Hepatocyte (in vitro differentiated cells): ENCODE data around the gene DAB2IP. TPM values are rescaled to one million over a fixed set of nuclear protein-coding genes. Genes with fewer than 3 reads are reported as not detected.

Experiments
- DNase-seq: peaks from one replicate; pipeline ENCODE4 v3.0.0-alpha.2; 2016; ENCODE audit warnings: low spot score
- H2AFZ ChIP-seq: fragments of 200-600 bp; sonication (generic); 2 replicates; pipeline ENCODE4 v1.6.0; 2016; ENCODE audit warnings: antibody characterized with exemption, mild to moderate bottlenecking
- H3K27ac ChIP-seq: fragments of 200-600 bp; sonication (generic); 2 replicates; pipeline ENCODE4 v1.5.1; 2016; ENCODE audit warnings: mild to moderate bottlenecking
- H3K27me3 ChIP-seq: fragments of 200-600 bp; sonication (generic); 2 replicates; pipeline ENCODE4 v1.6.1; 2016
- H3K36me3 ChIP-seq: fragments of 200-600 bp; sonication (generic); replicated peaks from 2 replicates; pipeline ENCODE4 v1.5.1; 2016; ENCODE audit warnings: low read depth; ENCODE audit not compliant: insufficient read depth
- H3K4me1 ChIP-seq: fragments of 200-600 bp; sonication (generic); 2 replicates; pipeline ENCODE4 v1.5.1; 2016; ENCODE audit warnings: mild to moderate bottlenecking, moderate library complexity; ENCODE audit not compliant: insufficient read depth
- H3K4me2 ChIP-seq: fragments of 200-600 bp; sonication (generic); 2 replicates; pipeline ENCODE4 v1.6.0; 2016
- H3K4me3 ChIP-seq: fragments of 200-600 bp; sonication (generic); 2 replicates; pipeline ENCODE4 v1.5.1; 2016; ENCODE audit warnings: mild to moderate bottlenecking
- H3K79me2 ChIP-seq: fragments of 200-600 bp; sonication (generic); 2 replicates; pipeline ENCODE4 v1.6.0; 2017; ENCODE audit warnings: mild to moderate bottlenecking
- H3K9me2 ChIP-seq: fragments of 200-600 bp; sonication (generic); replicated peaks from 2 replicates; pipeline ENCODE4 v1.6.0; 2017; ENCODE audit warnings: mild to moderate bottlenecking; ENCODE audit not compliant: insufficient read depth
- H3K9me3 ChIP-seq: fragments of 200-600 bp; sonication (generic); 2 replicates; pipeline ENCODE4 v1.5.1; 2016; ENCODE audit warnings: low read depth, mild to moderate bottlenecking
- H4K20me1 ChIP-seq: fragments of 200-600 bp; sonication (generic); 2 replicates; pipeline ENCODE4 v1.6.0; 2016; ENCODE audit warnings: mild to moderate bottlenecking; ENCODE audit not compliant: insufficient read depth, poor library complexity, severe bottlenecking
- EZH2 ChIP-seq: fragments of 200-600 bp; sonication (generic); IDR thresholded peaks from 2 replicates; pipeline ENCODE4 v1.6.1; 2016; ENCODE audit warnings: antibody characterized with exemption, mild to moderate bottlenecking, borderline replicate concordance
- EZH2phosphoT487 ChIP-seq: fragments of 200-600 bp; sonication (generic); IDR thresholded peaks from one replicate; pipeline ENCODE4 v1.6.1; 2018; ENCODE audit warnings: antibody characterized with exemption, mild to moderate bottlenecking, low read depth, moderate library complexity; ENCODE audit not compliant: unreplicated experiment, severe bottlenecking
- WGBS: methylation state at CpG from one replicate; pipeline ENCODE4 v1.1.6; 2016; ENCODE audit warnings: low lambda C conversion rate; ENCODE audit errors: missing lambda C conversion rate; 5-methylcytosine and 5-hydroxymethylcytosine counted together
- polyA plus RNA-seq: library from polyadenylated mRNA; unstranded; fragments of >200 nt; fragmentation: Nextera tagmentation; extraction: Ambion mirVana; gene quantifications from 2 replicates; pipeline ENCODE4 v1.2.1, GENCODE V29; 2016
- total RNA-seq: library from RNA; depleted of rRNA; stranded (reverse); fragments of >200 nt; gene quantifications from 2 replicates; pipeline ENCODE4 v1.2.3, GENCODE V29; 2014
- TF ChIP-seq, protein P1 (sequence below): fragments of 200-600 bp; sonication (generic); IDR thresholded peaks from 2 replicates; pipeline ENCODE4 v1.5.1; 2016; ENCODE audit warnings: antibody characterized with exemption, mild to moderate bottlenecking; ENCODE audit not compliant: poor library complexity

The DAB2IP gene
- total and polyA plus RNA-seq, 2 experiments from 2014 or later = 11.6 to 31.0 TPM

DNA sequence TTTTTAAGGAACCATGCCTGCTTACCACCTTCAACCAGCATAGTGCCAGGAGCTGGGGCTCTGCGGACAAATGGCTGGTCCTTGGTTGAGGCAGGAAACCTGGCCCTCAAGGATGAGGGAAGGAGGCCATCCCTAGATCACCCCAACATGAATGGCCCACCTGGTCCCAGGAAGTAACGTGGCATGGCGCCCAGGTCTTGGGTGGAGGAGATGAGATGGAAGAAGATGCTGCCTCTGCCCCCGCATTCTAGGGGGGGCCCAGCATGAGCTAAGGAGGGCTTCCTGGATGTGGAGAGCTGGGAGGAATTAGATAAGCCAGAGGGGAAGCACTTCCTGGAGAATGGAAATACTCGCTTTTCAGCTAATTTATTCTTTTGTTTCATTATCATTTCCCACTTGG, 95.0 kb downstream of the DAB2IP start:
- WGBS = 94% methylated on average over 5 of the region's 5 CpGs
- DNase-seq = no peak
- no peak overlapping the region for H3K4me3 ChIP-seq
- H3K4me1 ChIP-seq = peaks cover 40% of the 10 kb centered on the region
- no peak overlapping the region for H3K4me2 ChIP-seq
- no peaks in the 10 kb centered on the region for H3K36me3 ChIP-seq
- TF ChIP-seq, protein P1, sequence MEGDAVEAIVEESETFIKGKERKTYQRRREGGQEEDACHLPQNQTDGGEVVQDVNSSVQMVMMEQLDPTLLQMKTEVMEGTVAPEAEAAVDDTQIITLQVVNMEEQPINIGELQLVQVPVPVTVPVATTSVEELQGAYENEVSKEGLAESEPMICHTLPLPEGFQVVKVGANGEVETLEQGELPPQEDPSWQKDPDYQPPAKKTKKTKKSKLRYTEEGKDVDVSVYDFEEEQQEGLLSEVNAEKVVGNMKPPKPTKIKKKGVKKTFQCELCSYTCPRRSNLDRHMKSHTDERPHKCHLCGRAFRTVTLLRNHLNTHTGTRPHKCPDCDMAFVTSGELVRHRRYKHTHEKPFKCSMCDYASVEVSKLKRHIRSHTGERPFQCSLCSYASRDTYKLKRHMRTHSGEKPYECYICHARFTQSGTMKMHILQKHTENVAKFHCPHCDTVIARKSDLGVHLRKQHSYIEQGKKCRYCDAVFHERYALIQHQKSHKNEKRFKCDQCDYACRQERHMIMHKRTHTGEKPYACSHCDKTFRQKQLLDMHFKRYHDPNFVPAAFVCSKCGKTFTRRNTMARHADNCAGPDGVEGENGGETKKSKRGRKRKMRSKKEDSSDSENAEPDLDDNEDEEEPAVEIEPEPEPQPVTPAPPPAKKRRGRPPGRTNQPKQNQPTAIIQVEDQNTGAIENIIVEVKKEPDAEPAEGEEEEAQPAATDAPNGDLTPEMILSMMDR = no peak
- no peak for TF ChIP-seq EZH2phosphoT487
- TF ChIP-seq EZH2 = no peak
- peaks cover 90% of the 10 kb centered on the region for H3K79me2 ChIP-seq
- no peak overlapping the region for H2AFZ ChIP-seq
- H4K20me1 ChIP-seq = peaks cover 42% of the 10 kb centered on the region
- H3K27me3 ChIP-seq = no peaks in the 10 kb centered on the region
- H3K9me3 ChIP-seq = no peaks in the 10 kb centered on the region
- no peak overlapping the region for H3K27ac ChIP-seq
- no peaks in the 10 kb centered on the region for H3K9me2 ChIP-seq

GRCh38 chr9:121746866-121747265, 95.4 kb downstream of the DAB2IP start:
- Histone ChIP-seq H3K9me3 (no peaks in the 10 kb centered on the region), H2AFZ (no peak overlapping the region), H4K20me1 (peaks cover 45% of the 10 kb centered on the region), H3K4me3 (no peak overlapping the region), H3K9me2 (no peaks in the 10 kb centered on the region), H3K27ac (no peak overlapping the region), H3K27me3 (no peaks in the 10 kb centered on the region), H3K79me2 (peaks cover 90% of the 10 kb centered on the region), H3K4me2 (no peak overlapping the region), H3K36me3 (no peaks in the 10 kb centered on the region), H3K4me1 (peaks cover 36% of the 10 kb centered on the region)
- 70% methylated on average over 1 of the region's 1 CpG for WGBS
- no peak for TF ChIP-seq EZH2phosphoT487
- TF ChIP-seq EZH2 = no peak
- TF ChIP-seq, protein P1 = no peak
- DNase-seq = no peak

DNA sequence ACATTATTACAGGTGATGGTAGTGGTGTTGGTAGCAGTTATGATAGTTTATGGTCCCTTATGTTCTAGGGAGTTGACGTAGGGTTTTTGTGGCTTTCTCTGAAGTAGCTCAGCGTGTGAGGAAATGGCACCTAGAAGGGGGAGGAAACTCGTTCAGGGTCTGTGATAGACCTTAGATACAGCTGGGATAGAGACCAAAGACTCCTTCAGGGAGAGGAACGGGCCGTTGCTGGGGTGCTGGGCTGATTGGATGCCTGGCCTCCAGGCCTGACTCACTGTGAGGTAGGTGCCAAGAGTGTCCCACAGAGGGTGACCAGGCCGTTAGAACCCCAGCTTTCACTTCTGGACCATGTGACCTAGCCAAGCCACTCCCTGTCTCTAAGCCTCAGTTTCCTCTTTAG, 96.6 kb downstream of the DAB2IP start:
- no peak for TF ChIP-seq EZH2phosphoT487
- TF ChIP-seq, protein P1 = no peak
- TF ChIP-seq EZH2 = no peak
- H3K9me3 ChIP-seq = no peaks in the 10 kb centered on the region
- peaks cover 55% of the 10 kb centered on the region for H4K20me1 ChIP-seq
- no peak for DNase-seq
- H2AFZ ChIP-seq = no peak overlapping the region
- no peak overlapping the region for H3K4me3 ChIP-seq
- H3K4me1 ChIP-seq = peaks cover 32% of the 10 kb centered on the region
- no peaks in the 10 kb centered on the region for H3K27me3 ChIP-seq
- no peaks in the 10 kb centered on the region for H3K9me2 ChIP-seq
- H3K36me3 ChIP-seq = no peaks in the 10 kb centered on the region
- WGBS = 86% methylated on average over 6 of the region's 6 CpGs
- H3K79me2 ChIP-seq = peaks cover 90% of the 10 kb centered on the region
- no peak overlapping the region for H3K27ac ChIP-seq
- no peak overlapping the region for H3K4me2 ChIP-seq
